CD4-positive, alpha-beta T cell treated with Interleukin-12 subunit alpha and Interleukin-12 subunit beta, for 1 hour (primary cell): ENCODE results near the gene GALNT6.
A peak's percentile ranks its signal among the peaks of the same experiment; 100 is the strongest.

Experiments
- DNase-seq: peaks from one replicate; pipeline ENCODE4 v3.0.0-alpha.2; 2020

The GALNT6 gene

DNA sequence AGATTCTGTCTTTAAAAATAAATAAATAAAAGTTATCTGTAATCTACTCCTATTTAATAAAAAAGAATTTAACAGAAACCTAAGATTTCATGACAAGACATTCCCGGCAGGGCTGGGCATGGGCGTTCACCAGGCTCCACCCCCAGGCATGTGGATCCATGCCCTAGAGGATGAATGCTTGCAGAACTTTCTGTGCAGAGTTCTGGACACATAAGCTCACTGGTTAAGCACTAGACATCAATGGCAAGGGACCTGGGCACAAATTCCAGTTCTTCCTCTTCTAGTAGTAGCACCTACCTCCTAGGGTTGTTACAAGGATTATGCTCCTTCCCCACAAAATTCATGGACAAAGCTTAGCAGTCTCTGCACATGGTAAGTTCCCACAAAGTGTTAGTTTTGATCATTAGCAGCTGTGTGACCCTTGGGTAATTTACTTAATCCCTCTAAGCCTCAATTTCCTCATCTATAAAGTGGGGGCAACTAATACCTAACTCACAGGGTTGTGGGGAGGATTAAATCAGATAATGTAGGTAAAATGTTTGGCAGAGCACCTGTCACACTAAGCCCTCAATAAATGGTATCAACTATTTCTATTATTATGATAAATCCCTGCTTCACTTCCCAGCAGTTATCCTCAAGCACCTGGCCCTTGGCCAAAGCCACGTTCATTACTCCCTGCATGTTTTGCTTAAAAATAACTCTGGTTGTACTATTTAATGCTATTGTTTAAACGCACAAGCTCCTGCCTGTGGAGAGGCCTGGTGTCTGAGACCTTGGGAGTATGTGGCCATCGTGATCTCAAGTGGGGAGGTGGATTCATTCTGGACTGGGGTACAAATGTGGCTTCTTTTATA lies 9.8 kb downstream of the GALNT6 start:
- no peak for DNase-seq

DNA sequence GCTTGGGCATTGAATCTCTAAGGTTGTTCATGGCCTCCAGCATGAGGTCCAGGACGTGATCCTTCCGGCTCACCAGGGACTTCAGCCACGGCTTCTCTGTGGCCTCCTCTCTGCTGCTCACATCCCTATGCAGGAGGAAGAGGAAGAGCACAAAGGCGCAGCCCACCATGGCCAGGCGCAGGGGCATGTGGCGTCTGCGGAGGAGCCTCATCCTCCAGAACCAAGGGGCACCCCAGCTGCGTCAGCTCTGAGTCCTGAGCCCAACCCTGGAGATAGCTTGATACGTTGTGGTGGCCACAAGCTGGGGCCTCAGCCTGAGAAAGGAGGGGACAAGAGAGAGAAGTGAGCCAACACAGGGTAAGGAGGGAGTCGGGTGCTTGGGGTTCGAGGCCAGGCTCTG lies 11.6 kb downstream of the GALNT6 start:
- no peak for DNase-seq

DNA sequence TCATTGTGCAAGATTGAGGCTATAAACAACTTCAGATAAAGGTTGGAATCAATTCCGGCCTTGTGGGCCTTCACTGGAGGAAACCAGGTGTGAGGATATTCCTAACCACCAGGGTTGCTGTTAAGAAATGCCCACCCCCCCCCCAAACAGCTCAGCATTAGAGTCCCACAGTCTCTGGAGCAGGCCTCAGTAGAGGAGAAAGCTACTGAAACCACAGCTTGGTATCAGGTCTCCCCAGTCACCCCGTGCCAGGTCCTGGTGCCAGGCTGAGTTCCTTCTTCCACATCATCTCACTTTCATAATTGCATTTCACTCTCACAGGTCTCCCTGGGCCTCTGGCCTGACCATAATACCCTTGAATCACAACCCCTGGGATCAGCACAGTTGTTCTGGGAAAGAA lies 12.5 kb downstream of the GALNT6 start:
- no peak for DNase-seq

DNA sequence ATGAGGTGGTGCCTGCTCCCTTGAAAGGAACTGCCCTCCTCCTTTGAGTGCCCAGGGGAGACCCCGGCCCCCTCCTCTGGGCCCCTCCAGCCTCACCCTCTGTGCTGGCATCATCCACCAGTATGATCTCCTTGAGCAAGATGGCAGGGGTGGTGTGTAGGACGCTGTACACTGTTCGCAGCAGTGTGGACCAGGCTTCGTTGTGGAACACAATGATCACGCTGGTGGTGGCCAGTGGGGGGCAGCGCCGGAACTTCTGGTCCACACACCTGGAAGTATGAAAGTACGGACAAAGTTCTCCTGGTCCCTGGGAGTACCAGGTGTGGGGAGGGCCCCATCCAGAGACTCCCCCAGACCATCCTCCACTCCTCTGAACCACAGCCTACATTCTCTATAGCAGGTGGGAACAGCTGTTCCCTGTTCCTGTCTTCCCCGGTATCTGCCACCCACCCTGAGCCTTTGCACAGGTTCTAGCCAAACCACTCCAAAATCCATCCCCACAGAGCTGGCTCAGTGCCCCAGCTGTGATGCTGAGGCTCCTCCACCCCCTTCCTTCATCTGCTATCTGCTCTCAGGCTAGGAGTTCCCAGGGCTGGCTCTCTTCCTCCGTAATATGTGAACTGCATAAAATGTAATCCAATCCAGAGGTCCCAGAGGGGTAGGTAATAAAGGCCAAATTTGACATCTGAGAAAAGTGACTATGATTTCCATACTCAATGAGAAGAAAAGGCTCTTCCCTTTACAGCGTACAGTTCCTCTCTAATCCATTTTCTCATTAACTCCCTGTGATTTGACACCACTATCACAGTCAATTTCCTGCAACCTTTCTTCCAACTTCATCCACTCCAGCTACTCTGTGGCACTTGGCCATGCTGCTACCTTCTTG lies 13.9 kb downstream of the GALNT6 start:
- DNase-seq, result no peak

GRCh38 chr12:51374856-51375255 lies 16.4 kb downstream of the GALNT6 start:
- DNase-seq, result no peak

DNA sequence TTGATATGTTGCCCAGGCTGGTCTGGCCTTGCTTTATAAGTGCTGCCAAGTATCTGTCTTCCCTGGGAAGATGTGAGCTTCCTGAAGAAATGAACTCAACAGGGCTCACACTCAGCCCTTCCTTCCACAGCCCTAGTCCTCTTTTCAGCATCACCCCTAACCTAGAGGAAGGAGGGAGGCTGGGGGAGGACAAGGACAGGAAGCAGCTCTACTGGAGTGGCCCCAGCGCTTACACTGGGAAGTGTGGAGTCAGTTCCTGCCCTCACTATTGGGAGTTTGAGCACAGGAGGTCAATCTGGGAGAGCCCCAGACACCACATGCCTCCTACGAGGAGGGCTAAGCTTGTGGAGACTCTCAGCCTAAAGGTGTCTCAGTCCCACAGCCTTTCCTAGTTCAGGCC lies 16.8 kb downstream of the GALNT6 start:
- DNase-seq, result no peak

- DNase-seq, result no peak
These were observed 18.0 kb downstream of the GALNT6 start for GRCh38 chr12:51373187-51373586.

DNA sequence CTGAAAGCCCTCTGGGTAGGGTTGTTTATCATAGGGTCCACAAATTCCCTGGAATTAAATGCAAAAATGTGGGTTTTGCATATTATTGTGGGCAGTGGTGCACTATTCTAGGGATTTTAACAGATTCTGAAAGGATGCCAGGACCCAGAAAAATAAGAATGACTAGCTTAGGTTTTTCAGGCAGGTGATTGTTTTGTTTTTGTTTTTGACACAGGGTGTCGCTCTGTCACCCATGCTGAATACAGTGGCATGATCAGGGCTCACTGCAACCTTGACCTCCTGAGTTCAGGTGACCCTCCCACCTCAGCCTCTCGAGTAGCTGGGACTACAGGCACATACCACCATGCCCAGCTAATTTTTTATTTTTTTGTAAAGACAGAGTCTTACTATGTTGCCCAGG lies 19.2 kb downstream of the GALNT6 start:
- no peak for DNase-seq

- no peak for DNase-seq
These were observed 19.8 kb downstream of the GALNT6 start for GRCh38 chr12:51371295-51371953.

DNA sequence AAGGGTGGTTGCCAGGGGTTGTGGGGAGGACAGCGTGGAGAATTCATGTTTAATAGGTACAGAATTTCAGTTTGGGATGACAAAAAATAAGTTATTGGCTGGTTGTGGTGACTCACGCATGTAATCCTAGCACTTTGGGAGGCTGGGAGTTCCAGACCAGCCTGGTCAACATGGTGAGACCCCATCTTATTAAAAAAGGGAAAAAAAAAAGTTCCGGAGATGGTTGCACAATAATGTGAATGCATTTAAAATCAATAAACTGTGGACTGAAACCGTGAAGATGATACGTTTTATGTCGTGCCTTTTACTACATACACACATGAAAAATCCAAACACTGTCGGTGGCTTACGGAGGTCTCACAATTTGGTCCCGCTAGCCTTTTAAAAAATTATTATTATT lies 20.5 kb downstream of the GALNT6 start:
- no peak for DNase-seq

GRCh38 chr12:51369581-51369980 lies 21.6 kb downstream of the GALNT6 start:
- DNase-seq, result no peak

DNA sequence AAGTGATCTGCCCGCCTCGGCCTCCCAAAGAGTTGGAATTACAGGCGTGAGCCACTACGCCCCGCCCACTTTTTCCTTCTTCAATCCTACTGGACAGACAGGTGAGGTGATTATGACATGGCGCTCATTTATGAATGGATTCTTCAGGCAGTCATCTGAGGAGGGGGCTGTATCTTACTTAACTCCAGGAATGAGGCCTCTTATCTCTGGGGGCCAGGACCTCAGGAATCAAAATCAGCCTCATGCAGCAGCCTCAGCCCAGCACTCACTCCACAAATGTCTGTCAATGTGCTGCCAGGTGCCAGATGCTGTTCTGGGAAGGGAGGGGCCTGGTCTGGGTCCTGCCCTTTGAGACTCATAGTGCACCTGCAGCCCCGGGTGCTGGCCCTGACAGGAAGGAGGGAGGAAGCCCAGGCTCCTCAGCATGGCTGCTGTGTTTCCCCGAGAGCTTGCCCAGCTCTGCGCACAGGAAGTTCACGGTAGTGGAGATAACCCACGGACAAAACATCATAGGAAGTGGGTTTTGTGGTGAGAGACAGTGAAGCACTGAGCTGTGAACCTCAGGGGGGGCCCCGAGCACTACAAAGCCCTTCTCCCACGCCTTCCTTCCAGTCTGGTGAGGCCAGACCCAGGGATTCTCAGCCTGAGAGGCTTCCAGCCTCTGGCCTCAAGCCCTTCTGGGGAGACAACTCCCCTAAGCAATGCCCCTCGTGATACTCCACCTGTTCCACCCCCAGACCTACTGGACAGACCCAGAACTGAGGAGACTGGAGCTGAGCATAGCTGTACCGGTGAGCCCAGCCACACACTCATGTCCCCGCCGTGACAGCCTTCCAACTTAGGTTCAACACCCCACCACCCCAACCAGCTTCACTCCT lies 22.3 kb downstream of the GALNT6 start:
- DNase-seq, result peak; percentile 92

GRCh38 chr12:51365276-51365675 lies 25.9 kb downstream of the GALNT6 start:
- DNase-seq, result no peak

DNA sequence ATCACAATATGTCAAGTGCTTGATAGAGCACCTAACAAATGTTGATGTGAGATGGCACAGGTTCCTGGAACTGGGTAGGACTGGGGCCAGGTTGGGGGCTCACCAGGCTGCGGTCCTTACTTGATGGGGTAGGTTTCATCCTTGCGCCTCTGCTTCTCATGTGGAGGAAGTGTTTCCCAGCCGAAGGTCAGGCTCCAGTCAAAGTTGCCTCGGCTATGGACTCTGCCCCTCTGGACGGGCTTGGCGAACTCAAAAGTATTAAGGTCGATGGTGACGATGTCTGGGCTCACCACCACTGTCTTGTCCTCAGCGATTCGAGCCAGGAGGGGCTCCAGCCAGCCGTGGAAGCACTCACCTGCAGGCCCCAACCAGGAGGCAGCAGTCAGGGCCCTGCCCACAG lies 27.2 kb downstream of the GALNT6 start:
- no peak for DNase-seq

GRCh38 chr12:51362747-51363342 lies 28.4 kb downstream of the GALNT6 start:
- DNase-seq, result no peak

DNA sequence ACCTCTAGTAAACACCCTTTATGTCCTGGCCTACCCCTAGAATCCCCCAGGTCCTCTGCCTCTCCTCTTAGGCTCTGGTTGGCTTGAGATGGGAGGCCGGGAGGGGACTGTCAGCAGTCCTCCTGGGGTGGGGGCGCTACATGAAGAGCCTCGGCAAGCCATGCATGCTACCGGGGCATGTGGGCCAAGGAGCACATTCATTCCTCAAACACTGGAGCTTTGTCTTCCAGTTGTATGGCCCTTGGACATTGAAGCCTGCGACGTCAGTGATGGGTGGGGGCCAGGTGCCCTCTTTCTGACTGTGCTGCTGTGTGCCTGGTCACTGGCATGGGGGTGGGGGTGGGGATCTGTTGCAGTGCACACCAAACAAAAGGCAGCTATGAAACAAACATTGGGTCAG lies 28.9 kb downstream of the GALNT6 start:
- no peak for DNase-seq

- no peak for DNase-seq
These were observed 29.8 kb downstream of the GALNT6 start for GRCh38 chr12:51361161-51362016.

GRCh38 chr12:51360315-51360714 lies 30.9 kb downstream of the GALNT6 start:
- no peak for DNase-seq

- DNase-seq, result no peak
These were observed 31.4 kb downstream of the GALNT6 start for GRCh38 chr12:51359851-51360250.

DNA sequence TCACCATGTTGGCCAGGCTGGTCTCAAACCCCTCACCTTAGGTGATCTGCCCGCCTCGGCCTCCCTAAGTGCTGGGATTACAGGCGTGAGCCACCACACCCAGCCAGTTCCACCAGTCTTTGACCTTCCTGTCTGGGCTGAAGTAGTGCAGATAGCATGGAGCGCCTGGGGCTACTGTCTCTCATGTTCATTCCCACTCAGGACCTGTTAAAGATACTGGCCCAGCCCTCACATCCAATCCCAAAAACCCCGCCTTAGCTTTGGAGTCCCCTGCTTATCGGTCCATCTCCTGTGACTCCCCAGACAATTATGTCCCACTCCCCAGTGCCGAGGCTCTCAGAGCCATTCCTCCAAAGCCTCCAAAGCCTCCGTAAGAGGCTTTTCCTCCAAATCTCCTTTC lies 32.7 kb downstream of the GALNT6 start:
- DNase-seq, result no peak
